ENCODE measurements around the gene GRK3.
"Not testable (repeated sequence)": the region's sequence is repeated elsewhere in the genome, so short reads cannot be mapped to it uniquely, and the experiment has no call there.

GRK3 gene

GRCh38 chr22:25698978-25699377 is 134.5 kb downstream of the GRK3 start:
- DNase-seq (ENCODE audit: low read depth): no peak

- DNase-seq (ENCODE audit: low read depth): no peak
Measured at GRCh38 chr22:25701056-25701780, 136.7 kb downstream of the GRK3 start.

- DNase-seq (ENCODE audit: low read depth): no peak
Measured at GRCh38 chr22:25702040-25702439, 137.6 kb downstream of the GRK3 start.

- DNase-seq (ENCODE audit: low read depth): no peak
Measured at GRCh38 chr22:25702571-25703167, 138.2 kb downstream of the GRK3 start.

- DNase-seq (ENCODE audit: low read depth): no peak
Measured at GRCh38 chr22:25704701-25705100, 140.2 kb downstream of the GRK3 start.

GRCh38 chr22:25706197-25706596 is 141.7 kb downstream of the GRK3 start:
- no peak for DNase-seq (ENCODE audit: low read depth)

GRCh38 chr22:25708430-25708829 is 144.0 kb downstream of the GRK3 start:
- DNase-seq (ENCODE audit: low read depth): not testable (repeated sequence)

- DNase-seq (ENCODE audit: low read depth): no peak
Measured at GRCh38 chr22:25709758-25710157, 145.3 kb downstream of the GRK3 start.

GRCh38 chr22:25710501-25710900 is 146.0 kb downstream of the GRK3 start:
- no peak for DNase-seq (ENCODE audit: low read depth)

GRCh38 chr22:25711491-25711890 is 147.0 kb downstream of the GRK3 start:
- no peak for DNase-seq (ENCODE audit: low read depth)

- DNase-seq (ENCODE audit: low read depth): no peak
Measured at GRCh38 chr22:25712661-25713400, 148.4 kb downstream of the GRK3 start.

- no peak for DNase-seq (ENCODE audit: low read depth)
Measured at GRCh38 chr22:25714070-25714469, 149.6 kb downstream of the GRK3 start.

GRCh38 chr22:25714739-25715138 is 150.3 kb downstream of the GRK3 start:
- DNase-seq (ENCODE audit: low read depth): no peak

GRCh38 chr22:25716637-25717036 is 152.2 kb downstream of the GRK3 start:
- no peak for DNase-seq (ENCODE audit: low read depth)

- no peak for DNase-seq (ENCODE audit: low read depth)
Measured at GRCh38 chr22:25718135-25718840, 153.8 kb downstream of the GRK3 start.

- DNase-seq (ENCODE audit: low read depth): no peak
Measured at GRCh38 chr22:25722223-25722622, 157.7 kb downstream of the GRK3 start.

- DNase-seq (ENCODE audit: low read depth): no peak
Measured at GRCh38 chr22:25722626-25723025, 158.2 kb downstream of the GRK3 start.

GRCh38 chr22:25726241-25726640 is 161.8 kb downstream of the GRK3 start:
- no peak for DNase-seq (ENCODE audit: low read depth)

GRCh38 chr22:25728071-25728470 is 163.6 kb downstream of the GRK3 start:
- DNase-seq (ENCODE audit: low read depth): no peak

- no peak for DNase-seq (ENCODE audit: low read depth)
Measured at GRCh38 chr22:25729016-25729995, 164.8 kb downstream of the GRK3 start.

GRCh38 chr22:25735650-25736049 is 171.2 kb downstream of the GRK3 start:
- DNase-seq (ENCODE audit: low read depth): no peak

Measured in activated T-cell treated with anti-CD3 and anti-CD28 coated beads for 1 hour (primary cell).